ENCODE results near the gene CCDC127. TPM values are rescaled to one million over a fixed set of nuclear protein-coding genes. Genes with fewer than 3 reads are reported as not detected.
A peak's percentile ranks its signal among the peaks of the same experiment; 100 is the strongest.
"Not testable (repeated sequence)": the region's sequence is repeated elsewhere in the genome, so short reads cannot be mapped to it uniquely, and the experiment has no call there.

CCDC127 gene
- total RNA-seq, 4 donors from 2014 or later = 4.5 to 7.2 (median 5.8) TPM

GRCh38 chr5:257148-257547 is 39.2 kb upstream of the CCDC127 start:
- no peaks in the 10 kb centered on the region for H3K9me3 ChIP-seq
- no peak overlapping the region for H3K27ac ChIP-seq
- no peaks in the 10 kb centered on the region for H3K27me3 ChIP-seq
- H3K36me3 ChIP-seq = peaks cover 0 to 68% (median 8%) of the 10 kb centered on the region in 3 donors
- H3K4me3 ChIP-seq = no peak overlapping the region
- DNase-seq (ENCODE audit: low spot score in 2 of 2) = no peak
- TF ChIP-seq POLR2A (IDR thresholded peaks at IDR 0.05) (no peak), EP300 (IDR thresholded peaks at IDR 0.05) (no peak), CTCF (IDR thresholded peaks at IDR 0.05) (no peak)
- H3K4me1 ChIP-seq = no peaks in the 10 kb centered on the region
- 94 to 95% methylated on average over 13 of the region's 13 CpGs for WGBS, 2 donors

- not testable (repeated sequence) for H3K9me3 ChIP-seq; H3K27me3 ChIP-seq; H3K4me3 ChIP-seq; DNase-seq (ENCODE audit: low spot score in 2 of 2); H3K4me1 ChIP-seq; H3K27ac ChIP-seq
- peaks cover 0 to 75% (median 8%) of the 10 kb centered on the region in 3 donors for H3K36me3 ChIP-seq
- 90 to 94% methylated on average over 8 of the region's 8 CpGs for WGBS, 2 donors
These were observed 38.4 kb upstream of the CCDC127 start for GRCh38 chr5:256347-256746.

- peaks cover 0 to 85% (median 8%) of the 10 kb centered on the region in 3 donors for H3K36me3 ChIP-seq
- H3K9me3 ChIP-seq; H3K27ac ChIP-seq; DNase-seq (ENCODE audit: low spot score in 2 of 2); H3K4me3 ChIP-seq; H3K4me1 ChIP-seq; H3K27me3 ChIP-seq: not testable (repeated sequence)
- 93 to 94% methylated on average over 7 of the region's 7 CpGs for WGBS, 2 donors
These were observed 37.2 kb upstream of the CCDC127 start for GRCh38 chr5:255116-255515.

- 86 to 89% methylated on average over 15 of the region's 15 CpGs for WGBS, 2 donors
- not testable (repeated sequence) for H3K9me3 ChIP-seq; H3K27me3 ChIP-seq; H3K27ac ChIP-seq; H3K4me3 ChIP-seq; DNase-seq (ENCODE audit: low spot score in 2 of 2); H3K4me1 ChIP-seq
- peaks cover 0 to 93% (median 8%) of the 10 kb centered on the region in 3 donors for H3K36me3 ChIP-seq
These were observed 36.4 kb upstream of the CCDC127 start for GRCh38 chr5:254322-254721.

- 77 to 78% methylated on average over 10 of the region's 10 CpGs for WGBS, 2 donors
- no peak for DNase-seq (ENCODE audit: low spot score in 2 of 2)
These were observed 34.6 kb upstream of the CCDC127 start for GRCh38 chr5:252546-252945.

GRCh38 chr5:251975-252374 is 34.0 kb upstream of the CCDC127 start:
- 71 to 77% methylated on average over 11 of the region's 11 CpGs for whole genome bisulfite sequencing, 2 donors
- H3K4me3 ChIP-seq; DNase-seq (ENCODE audit: low spot score in 2 of 2); H3K4me1 ChIP-seq; H3K27me3 ChIP-seq; H3K9me3 ChIP-seq: not testable (repeated sequence)
- Histone ChIP-seq H3K27ac (peak overlapping the region in 1 of 4 donors; percentile 68), H3K36me3 (peaks cover 7 to 93% (median 10%) of the 10 kb centered on the region in 3 donors)

More at GRCh38 chr5:252546-252945, 34.6 kb upstream of the CCDC127 start:
- no peaks in the 10 kb centered on the region for H3K27me3 ChIP-seq
- H3K4me1 ChIP-seq = no peaks in the 10 kb centered on the region
- TF ChIP-seq EP300 (IDR thresholded peaks at IDR 0.05) (no peak), POLR2A (IDR thresholded peaks at IDR 0.05) (no peak), CTCF (IDR thresholded peaks at IDR 0.05) (no peak)
- H3K36me3 ChIP-seq = peaks cover 7 to 95% (median 10%) of the 10 kb centered on the region in 3 donors
- peak overlapping the region in 1 of 4 donors; percentile 68 for H3K27ac ChIP-seq
- H3K4me3 ChIP-seq = no peak overlapping the region
- no peaks in the 10 kb centered on the region for H3K9me3 ChIP-seq

GRCh38 chr5:251538-251937 is 33.6 kb upstream of the CCDC127 start:
- DNase-seq (ENCODE audit: low spot score in 2 of 2); H3K27ac ChIP-seq; H3K4me1 ChIP-seq; H3K4me3 ChIP-seq; H3K9me3 ChIP-seq; H3K27me3 ChIP-seq: not testable (repeated sequence)
- H3K36me3 ChIP-seq = peaks cover 7 to 89% (median 8%) of the 10 kb centered on the region in 3 donors
- 77 to 82% methylated on average over 8 of the region's 8 CpGs for WGBS, 2 donors

- not testable (repeated sequence) for H3K27me3 ChIP-seq; H3K4me1 ChIP-seq; H3K4me3 ChIP-seq; DNase-seq (ENCODE audit: low spot score in 2 of 2); H3K27ac ChIP-seq; H3K9me3 ChIP-seq
- 96 to 98% methylated on average over 6 to 9 of the region's 12 CpGs for WGBS, 2 donors
- peaks cover 7 to 88% (median 8%) of the 10 kb centered on the region in 3 donors for H3K36me3 ChIP-seq
These were observed 33.1 kb upstream of the CCDC127 start for GRCh38 chr5:251016-251415.

GRCh38 chr5:250396-250795 is 32.4 kb upstream of the CCDC127 start:
- not testable (repeated sequence) for H3K27ac ChIP-seq; H3K9me3 ChIP-seq; DNase-seq (ENCODE audit: low spot score in 2 of 2); H3K27me3 ChIP-seq; H3K4me3 ChIP-seq; H3K4me1 ChIP-seq
- 81 to 84% methylated on average over 9 of the region's 9 CpGs for WGBS, 2 donors
- peaks cover 7 to 87% (median 8%) of the 10 kb centered on the region in 3 donors for H3K36me3 ChIP-seq

- not testable (repeated sequence) for DNase-seq (ENCODE audit: low spot score in 2 of 2); H3K27me3 ChIP-seq; H3K27ac ChIP-seq; H3K4me3 ChIP-seq; H3K4me1 ChIP-seq; H3K9me3 ChIP-seq
- 94 to 95% methylated on average over 5 of the region's 5 CpGs for WGBS, 2 donors
- peaks cover 7 to 92% (median 8%) of the 10 kb centered on the region in 3 donors for H3K36me3 ChIP-seq
These were observed 27.8 kb upstream of the CCDC127 start for GRCh38 chr5:245717-246116.

GRCh38 chr5:243683-244367 is 25.9 kb upstream of the CCDC127 start:
- not testable (repeated sequence) for H3K4me3 ChIP-seq; H3K4me1 ChIP-seq; H3K9me3 ChIP-seq; H3K27ac ChIP-seq; H3K27me3 ChIP-seq; DNase-seq (ENCODE audit: low spot score in 2 of 2)
- 78 to 85% methylated on average over 12 of the region's 12 CpGs for WGBS, 2 donors
- peaks cover 6 to 92% (median 8%) of the 10 kb centered on the region in 3 donors for H3K36me3 ChIP-seq
